Putamen (tissue), 1 donor: ENCODE data around the gene SDCCAG8.

ENCODE experiments used
- DNase-seq: peaks from one replicate; pipeline ENCODE4 v3.0.0-alpha.2; 2016; ENCODE audit warnings: low spot score

Gene SDCCAG8

DNA sequence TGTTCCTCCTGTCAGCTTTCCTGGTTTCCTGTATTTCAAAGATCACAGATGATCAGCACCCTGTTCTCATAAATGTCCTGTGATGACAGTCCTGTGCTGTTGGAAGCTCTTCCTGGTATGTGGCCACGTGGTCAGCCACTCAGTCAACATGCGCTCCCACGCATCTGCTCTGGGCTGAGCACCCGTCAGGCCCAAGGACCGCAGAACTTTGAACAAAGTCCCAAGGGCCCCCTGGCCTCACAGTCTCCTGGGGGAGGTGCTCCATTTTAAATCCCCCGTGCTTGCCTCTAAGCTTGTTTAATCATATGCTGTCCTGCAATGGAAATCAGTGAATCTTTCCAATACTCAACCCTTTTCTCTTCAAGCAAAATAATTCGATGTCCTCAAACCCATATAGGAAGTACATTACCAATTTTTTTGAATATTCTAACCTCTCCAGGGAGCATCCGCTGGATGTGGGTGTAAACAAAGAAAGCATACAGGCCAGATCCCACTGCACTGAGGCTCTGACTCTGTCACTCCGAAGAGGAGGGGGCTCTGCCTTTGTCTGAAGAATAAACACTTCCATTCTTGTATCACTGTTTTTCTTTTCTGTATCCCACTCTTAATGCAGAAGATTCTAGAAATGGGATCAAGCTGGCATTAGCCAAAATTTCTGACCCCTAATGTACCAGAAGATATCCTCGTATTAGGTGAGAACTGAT, 250.3 kb downstream of the SDCCAG8 start:
- DNase-seq, result no peak

DNA sequence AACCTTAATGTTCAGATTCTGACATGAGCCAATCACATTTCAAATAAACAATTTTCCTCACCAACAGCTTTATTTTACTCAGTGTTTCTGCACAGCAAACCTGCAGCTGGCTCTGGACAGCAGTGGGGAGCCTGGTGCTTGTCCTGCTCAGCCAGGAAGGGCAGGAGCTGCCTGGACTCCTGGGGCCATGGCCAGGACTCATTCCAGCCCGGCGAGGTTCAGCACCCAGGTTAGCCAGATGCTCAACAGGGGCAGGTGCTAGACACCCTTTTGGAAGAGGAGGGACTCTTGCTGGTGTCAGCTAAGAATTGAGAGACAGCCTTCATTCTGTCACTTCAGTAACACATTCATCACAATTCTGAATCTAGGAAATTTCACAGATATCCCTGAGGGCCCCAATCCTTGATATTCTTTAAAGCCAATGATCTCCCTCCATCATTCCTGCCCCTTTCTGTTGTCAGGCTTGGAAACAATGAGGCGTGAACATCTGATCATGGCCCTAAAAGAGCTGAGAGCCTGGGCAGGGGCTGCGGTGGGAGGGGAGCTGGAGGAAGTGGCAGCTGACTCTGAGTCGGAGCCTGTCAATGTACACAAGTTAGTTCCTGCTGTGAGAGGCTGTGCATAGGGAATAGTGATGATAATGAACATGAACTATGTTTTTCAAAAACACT, 251.3 kb downstream of the SDCCAG8 start:
- DNase-seq, result no peak

DNA sequence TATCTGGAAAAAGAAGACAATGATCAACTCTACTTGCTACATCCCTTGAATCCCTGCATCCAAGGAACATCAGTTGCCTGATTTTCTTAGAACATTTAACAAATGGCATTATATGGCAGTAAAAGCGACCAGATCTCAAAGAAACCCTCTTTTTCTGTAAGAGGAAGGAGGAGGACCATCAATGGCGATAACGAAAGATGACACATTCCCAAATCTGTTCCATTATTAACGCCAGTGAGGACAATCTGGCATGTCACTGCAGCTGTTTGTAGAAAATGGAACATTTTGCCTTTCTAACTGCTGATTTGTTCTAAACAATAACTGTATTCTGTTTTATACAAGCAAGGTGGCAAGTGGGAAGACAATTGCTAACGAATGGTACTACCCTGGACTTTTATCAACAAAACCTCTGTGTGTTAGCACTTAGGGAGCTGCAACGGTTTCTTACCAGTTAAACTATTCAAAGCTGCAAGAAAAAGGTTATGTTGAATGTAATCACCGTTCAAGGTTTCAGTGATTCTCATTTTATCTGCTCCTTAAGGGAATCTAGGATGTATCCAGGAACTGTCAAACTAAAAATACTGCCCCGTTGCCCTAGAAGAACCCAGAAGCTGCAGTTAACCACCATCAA, 251.9 kb downstream of the SDCCAG8 start:
- no peak for DNase-seq

DNA sequence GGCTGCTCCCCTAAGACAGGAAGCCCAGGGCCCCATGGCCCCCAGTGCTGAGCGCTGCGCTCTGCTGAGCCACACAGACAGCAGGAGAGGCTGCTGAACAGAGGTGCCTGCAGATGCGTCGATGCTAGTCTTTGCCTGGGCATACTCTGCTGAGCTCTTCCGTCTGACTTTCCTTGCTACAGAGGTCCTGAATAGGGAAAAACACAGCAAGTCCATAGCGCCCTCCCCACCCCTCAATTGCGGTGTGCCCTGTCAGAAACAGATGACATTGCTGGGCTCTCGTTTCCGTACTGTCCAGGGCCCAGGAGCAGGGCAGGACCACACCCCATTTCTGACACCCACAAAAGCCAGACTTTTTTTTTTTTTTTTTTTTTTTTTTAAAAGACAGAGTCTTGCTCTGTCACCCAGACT, 252.5 kb downstream of the SDCCAG8 start:
- no peak for DNase-seq

DNA sequence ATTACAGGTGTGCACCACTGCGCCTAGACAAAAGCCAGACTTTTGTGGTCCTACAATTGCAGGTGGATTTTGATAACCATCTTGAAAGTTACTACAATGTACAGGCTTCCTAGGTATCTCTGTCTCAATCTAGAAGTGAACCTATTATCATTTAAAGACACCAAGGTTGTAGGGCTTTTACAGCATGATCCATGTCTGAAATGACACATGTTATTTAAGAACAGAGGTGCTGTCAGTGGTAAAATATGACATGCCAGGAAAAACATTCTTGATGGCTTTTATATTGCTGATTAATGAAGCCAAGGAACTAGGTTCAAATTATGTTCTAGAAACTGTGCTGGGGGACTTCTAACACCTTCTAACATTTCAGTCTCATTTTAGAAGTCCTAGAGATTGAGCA, 253.1 kb downstream of the SDCCAG8 start:
- no peak for DNase-seq

DNA sequence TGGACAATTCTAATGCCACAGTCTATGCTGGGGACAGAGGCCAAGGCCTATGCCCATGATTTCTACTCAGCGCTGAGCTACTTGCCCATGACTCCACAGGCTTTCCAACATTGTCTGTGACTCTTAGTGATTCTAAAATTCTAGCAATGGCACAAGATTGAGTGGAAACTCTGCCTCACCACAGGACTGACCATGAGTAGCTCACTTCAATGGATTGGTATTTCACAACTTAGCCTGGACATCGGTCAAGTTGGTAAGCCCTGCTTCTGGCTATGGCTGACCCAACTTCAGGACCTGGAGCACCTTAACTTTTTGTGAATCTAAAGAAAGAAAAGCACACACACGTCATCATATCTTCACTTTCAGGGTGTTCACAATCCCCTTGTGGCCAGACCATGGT, 255.1 kb downstream of the SDCCAG8 start:
- no peak for DNase-seq

DNA sequence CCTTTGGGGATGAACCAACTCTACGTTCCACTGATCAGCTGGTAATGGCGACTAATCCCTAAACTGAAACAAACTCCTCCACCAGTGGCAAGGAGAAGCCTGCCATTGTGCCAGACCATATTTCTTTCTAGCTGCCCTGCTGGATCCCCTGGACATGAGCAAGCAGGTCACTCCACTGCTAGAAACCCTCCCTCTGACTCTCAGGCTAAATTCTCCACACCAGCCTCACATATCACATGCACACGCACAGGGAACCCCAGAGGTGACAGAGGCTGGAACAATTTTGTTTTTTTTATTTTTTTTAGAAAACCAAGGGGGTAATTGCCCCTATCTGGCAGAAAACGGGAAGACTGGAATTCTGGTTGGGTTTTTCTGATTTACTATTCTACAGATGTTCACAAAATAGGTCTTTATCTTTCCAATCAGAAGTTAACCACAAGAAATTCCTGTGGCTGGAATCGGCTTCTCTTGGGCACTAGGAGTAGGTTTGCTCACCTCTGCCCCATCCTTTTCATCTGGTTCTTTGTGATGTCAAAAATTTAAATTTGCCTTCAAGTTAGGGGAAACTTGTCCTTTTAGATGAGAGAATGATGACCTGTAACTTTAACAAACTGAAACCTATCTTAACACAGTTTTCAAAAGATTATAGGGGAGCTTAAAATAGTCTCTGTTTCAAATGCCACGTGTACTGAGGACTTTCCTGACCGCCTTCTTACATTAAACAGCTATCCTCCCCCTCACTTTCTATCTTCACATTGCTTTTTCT, 258.1 kb downstream of the SDCCAG8 start:
- no peak for DNase-seq

DNA sequence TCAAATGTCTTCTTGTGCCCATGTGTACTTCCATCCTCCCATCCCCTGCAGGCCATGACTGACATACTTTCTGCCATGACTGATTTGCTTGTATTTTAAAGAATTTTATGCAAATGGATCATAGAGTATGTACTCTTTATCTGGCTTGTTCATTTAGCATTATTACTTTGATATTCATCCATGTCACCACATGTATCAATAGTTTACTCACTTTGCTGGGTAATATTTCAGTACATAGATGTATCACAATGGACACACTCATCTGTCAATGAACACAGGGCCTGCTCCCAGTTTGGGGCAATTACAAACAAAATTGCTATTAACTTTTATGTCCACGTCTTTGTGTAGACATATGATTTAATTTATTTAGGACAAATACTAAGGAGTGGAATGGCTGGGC, 259.1 kb downstream of the SDCCAG8 start:
- DNase-seq, result no peak

DNA sequence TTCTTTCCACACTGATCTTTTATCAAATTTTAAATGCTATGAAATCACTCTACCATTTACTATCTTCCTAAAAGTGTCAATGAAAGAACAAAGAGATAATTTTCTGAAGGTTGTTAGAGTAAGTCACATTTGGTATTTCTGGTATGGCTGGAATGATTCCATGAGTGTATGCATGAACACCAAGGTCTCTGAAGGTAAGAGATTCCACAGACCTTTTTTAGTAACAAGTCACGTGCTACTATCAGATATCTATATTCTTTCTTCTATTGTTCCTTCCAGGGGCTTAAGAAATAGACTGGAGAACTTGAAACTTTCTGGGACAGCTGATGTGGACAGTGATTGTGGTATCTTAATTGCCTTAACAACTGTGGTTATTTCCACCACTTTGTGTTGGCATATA, 265.0 kb downstream of the SDCCAG8 start:
- DNase-seq, result no peak

DNA sequence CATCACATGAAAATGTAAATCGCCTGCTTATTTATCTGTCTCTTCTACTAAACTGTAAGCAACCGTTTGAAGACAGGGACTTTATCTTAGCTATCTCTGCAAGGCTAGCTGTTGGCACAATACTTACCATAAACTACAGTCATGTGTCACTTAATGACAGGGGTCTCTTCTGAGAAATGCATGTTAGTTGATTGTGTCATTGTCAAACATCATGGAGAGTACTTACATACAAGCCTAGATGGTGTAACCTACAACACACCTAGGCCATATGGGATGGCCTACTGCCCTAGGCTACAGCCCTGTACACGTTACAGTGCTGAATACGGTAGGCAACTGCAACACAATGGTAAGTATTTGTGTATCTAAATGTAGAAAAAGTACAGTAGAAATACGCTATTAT, 267.9 kb downstream of the SDCCAG8 start:
- no peak for DNase-seq

DNA sequence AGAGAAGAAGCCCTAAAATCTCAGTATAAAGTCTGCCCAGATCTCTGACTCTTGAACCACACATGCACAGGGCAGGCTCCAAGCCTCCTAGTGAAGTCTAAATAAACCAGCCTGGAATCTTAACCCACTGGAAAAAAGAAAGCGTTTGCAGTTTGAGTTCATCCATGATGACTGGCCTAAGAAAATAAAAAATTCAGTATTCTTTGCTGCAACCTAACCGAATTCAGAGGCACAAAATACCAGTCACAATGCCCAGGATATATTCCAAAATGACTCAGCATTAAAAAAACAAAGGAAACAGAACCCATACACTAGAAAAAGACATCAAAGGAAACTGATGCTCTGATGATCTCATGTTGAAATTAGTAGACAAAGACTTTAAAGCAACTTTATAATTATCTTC, 269.2 kb downstream of the SDCCAG8 start:
- DNase-seq, result no peak

DNA sequence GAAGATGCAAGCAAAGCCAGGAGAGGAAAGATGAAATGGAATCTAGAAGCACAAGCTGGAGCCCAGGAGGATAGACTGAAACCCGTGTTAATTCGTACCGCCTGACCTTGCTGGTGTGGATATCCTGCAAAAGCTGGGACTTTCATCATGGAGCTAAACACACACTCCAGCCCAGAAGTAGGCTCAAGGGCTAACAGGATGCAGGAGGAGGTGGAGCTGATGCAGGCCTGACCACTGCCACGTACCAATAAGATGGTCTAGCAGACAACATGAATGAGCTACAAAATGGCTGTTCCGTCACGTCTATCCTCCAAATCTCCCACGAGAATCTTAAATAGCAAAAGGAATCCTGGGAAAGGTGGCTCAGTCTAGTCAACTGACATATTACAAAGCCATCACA, 270.3 kb downstream of the SDCCAG8 start:
- no peak for DNase-seq

DNA sequence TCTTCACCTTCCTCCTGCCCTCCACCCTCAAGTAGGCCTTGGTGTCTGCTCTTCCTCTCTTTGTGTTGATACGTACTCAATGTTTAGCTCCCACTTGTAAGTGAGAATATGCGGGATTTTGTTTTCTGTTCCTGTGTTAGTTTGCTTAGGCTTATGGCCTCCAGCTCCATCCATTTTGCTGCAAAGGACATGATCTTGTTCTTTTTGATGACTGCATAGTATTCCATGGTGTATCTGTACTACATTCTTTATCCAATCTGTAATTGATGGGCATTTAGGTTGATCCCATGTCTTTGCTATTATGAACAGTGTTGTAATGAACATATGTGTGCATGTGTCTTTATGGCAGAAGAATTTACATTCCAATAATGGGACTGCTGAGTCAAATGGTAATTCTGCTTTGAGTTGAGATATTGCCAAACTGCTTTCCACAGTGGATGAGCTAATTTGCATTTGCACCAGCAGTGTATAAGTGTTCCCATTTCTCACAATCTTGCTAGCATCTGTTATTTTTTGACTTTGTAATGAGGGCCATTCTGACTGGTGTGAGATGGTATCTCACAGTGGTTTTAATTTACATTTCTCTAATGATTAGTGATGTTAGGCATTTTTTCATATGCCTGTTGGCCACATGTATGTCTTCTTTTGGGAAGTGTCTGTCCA, 272.7 kb downstream of the SDCCAG8 start:
- no peak for DNase-seq

DNA sequence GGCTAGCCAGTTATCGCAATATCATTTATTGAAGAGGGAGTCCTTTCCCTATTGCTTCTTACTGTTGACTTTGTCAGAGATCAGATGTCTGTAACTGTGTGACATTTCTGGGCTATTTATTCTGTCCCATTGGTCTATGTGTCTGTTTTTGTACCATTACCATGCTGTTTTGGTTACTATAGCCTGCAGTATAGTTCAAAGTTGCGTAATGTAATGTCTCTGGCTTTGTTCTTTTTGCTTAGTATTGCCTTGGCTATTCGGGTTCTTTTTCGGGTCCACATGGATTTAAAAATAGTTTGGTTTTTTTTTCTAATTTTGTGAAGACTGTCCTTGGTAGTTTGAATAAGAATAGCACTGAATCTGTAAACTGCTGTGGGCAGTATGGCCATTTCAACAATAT, 273.7 kb downstream of the SDCCAG8 start:
- DNase-seq, result no peak

DNA sequence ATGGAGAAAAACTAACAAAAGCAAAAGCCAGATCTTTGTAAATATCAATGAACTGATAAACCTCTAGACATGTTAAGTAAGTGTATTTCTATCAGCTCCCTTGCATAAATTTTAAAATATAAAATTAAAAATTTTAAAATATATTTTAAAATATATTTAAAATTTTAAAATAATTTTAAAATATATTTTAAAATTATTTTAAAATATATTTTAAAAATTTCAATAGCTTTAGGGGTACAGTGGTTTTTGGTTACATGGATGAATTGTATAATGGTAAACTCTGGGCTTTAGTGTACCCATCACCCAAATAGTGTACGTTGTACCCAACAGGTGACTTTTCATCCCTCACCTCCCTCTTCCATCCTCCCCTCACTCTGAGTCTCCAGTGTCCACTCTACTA, 279.2 kb downstream of the SDCCAG8 start:
- no peak for DNase-seq

DNA sequence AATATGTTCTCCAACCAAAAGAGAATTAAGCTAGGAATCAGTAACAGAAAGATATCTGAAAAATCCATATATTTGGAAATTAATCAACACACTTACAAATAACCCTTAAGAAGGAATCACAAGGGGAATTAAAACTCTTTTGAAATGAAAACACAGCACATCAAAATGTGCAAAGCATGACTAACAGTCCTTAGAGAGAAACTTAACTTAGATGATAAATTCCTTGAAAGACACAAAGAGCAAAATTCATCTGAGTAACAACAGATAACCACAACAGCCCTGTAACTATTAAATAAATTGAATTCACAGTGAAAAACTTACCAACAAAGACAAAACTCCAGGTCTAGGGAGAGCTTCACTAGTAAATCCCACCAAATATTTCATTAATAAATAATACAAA, 283.8 kb downstream of the SDCCAG8 start:
- DNase-seq, result no peak

DNA sequence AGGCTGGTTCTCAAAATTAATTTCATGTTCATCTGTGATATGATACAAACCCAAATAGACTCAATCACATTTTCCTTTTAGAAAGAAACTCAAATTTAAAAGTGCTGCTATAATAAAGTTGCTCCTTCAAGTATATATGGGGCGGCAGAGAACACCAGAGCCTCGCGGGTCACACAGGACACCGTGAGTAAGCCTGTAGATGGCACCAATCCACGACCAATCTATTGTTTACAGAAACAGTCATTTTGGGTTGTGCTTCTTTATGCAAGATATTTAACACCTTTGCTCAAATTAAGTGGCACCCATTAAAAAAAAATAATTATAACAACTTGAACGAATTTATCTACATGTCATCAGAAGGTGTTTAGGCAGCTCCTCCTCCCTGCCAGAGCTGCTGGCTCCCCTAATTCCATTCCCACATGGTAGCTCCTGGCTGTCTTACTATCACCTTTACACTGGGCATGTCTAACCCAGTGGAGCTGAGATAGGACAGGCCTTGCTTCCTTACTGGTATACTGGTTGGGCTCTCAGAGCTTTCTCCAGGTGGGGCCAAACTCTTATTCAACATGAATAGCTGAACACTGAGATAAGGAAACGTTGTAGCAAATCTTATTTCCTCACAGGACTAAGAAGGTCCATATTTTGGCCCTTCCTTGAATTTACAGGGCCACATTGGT, 287.0 kb downstream of the SDCCAG8 start:
- no peak for DNase-seq

DNA sequence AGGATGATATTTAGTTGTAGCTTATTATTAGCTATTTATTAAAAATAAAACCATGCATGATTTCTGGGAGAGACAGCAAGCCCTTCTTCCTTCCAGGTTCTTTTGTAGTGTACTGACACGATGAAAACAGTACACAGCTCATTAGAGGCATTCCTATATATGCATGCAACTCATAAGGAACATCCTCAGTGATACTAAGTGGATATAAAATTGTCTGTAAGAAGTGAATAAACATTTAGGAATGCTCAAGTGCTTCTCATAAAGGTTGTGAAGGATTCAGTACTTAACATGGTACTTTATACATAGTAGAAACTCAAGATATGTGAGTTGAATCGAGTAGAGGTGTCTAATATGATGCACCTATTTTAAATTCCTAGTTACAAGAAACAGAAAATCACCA, 287.7 kb downstream of the SDCCAG8 start:
- DNase-seq, result no peak

DNA sequence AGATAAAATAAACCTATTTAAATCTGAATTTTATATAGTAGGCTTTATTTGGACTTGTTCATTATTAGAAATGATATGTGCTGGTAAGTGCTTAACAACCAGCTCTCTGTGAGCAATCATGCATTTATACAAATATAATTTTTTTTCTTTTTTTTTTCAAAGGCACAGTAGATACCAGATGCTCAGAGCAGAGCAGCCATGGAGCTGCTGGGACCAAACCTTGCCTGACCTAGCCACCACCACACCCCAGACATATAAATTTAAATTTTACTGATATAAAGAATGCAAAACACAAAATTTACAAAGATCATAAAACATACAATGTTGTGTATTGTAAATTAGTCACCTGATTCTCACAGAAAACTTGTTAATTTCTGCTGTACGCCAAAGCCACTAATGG, 290.6 kb downstream of the SDCCAG8 start:
- no peak for DNase-seq

DNA sequence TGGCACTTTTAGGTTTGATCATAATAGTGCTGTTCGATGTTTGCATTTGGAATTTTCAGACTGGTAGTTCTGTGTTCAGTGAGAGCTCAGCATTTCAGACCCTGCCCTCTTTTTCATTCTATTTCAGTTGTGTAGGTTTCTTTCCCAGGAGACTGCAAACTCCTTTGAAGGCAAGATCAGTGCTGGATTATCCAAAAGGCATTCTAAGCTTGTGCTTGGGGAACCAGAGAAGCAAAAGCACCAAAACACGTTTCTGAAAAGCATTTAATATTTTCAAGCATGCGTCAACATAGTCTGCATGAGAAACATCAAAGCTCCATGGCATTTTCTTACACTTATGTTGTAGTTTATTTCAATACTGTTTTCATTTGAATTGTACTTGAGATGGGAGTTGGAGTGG, 292.1 kb downstream of the SDCCAG8 start:
- DNase-seq, result no peak

DNA sequence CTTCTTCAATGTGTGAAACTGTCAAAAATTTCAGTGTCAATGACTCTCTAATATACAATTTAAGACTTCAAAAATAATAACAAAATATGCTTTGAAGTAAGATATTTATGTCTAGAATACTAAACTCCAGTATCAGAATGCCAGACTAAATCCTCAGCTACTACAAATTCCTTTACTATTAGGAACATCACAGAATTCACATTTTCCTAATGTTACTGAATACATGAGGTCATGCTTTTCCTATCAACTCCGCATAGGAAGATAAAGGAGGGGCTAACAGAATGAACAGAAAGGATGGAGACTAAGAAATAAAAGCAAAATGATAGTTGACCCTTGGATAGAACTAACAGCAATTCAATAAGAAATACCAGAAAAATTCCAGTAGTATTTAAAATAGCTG, 292.7 kb downstream of the SDCCAG8 start:
- DNase-seq, result no peak

DNA sequence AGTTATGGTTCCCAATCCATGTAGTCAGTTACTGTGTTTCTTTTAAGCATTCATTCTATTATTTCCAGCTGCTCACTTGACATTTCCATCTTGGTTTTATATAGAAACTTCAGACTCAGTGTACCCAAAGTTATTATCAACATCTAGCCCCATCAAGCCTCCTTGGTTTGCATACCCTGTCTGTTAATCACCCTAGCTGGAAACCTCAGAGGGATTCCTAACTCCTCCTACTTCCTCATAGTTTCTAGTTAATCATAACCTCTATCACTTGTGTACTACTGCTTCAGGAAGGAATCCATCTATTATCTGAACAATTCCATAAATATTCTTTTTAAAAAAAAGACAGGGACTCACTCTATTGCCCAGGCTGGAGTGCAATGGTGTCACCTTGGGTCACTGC, 293.3 kb downstream of the SDCCAG8 start:
- DNase-seq, result no peak
